GM18951 (cell line): ENCODE measurements around the gene FA2H.

Experiments
- POLR2A ChIP-seq: IDR thresholded peaks from 4 replicates; pipeline ENCODE4 v1.6.1; 2011; ENCODE audit warnings: mild to moderate bottlenecking; ENCODE audit not compliant: insufficient read length, insufficient read depth; ENCODE audit errors: extremely low read depth
- in situ Hi-C: fragments of 300-500 bp; cut with MboI; formaldehyde crosslinking; loops from one replicate; pipeline ENCODE4 v1.12.0; 2022; ENCODE audit warnings: low sequenced_read_pairs, mixed read lengths, inconsistent platforms; ENCODE audit not compliant: unreplicated experiment

FA2H gene

GRCh38 chr16:74734361-74735161 lies 40.1 kb downstream of the FA2H start:
- no peak for TF ChIP-seq POLR2A

GRCh38 chr16:74732707-74733350 lies 41.8 kb downstream of the FA2H start:
- no peak for TF ChIP-seq POLR2A
- in situ Hi-C loops = no loop called here

More at GRCh38 chr16:74734361-74735161, 40.1 kb downstream of the FA2H start:
- in situ Hi-C loops = no loop called here

GRCh38 chr16:74731853-74732477 lies 42.7 kb downstream of the FA2H start:
- in situ Hi-C loops = no loop called here

GRCh38 chr16:74729783-74730683 lies 44.6 kb downstream of the FA2H start:
- TF ChIP-seq POLR2A = no peak

More at GRCh38 chr16:74731853-74732477, 42.7 kb downstream of the FA2H start:
- TF ChIP-seq POLR2A = no peak

GRCh38 chr16:74727903-74728302 lies 46.7 kb downstream of the FA2H start:
- in situ Hi-C loops = no loop called here
- no peak for TF ChIP-seq POLR2A

More at GRCh38 chr16:74729783-74730683, 44.6 kb downstream of the FA2H start:
- in situ Hi-C loops = no loop called here

GRCh38 chr16:74726716-74727115 lies 47.9 kb downstream of the FA2H start:
- in situ Hi-C loops = no loop called here
- no peak for TF ChIP-seq POLR2A

GRCh38 chr16:74725651-74726455 lies 48.8 kb downstream of the FA2H start:
- no peak for TF ChIP-seq POLR2A
- in situ Hi-C loops = no loop called here

- in situ Hi-C loops = loop anchor here (25.0 kb wide), 1 partner anchor 387 kb away; the partner anchor contains the start of gene LDHD
- no peak for TF ChIP-seq POLR2A
Observed at GRCh38 chr16:74724820-74725549, 49.6 kb downstream of the FA2H start.

GRCh38 chr16:74723256-74723655 lies 51.4 kb downstream of the FA2H start:
- TF ChIP-seq POLR2A = no peak
- in situ Hi-C loops = loop anchor here (25.0 kb wide), 1 partner anchor 389 kb away; the partner anchor contains the start of gene LDHD

- in situ Hi-C loops = loop anchor here (25.0 kb wide), 1 partner anchor 390 kb away; the partner anchor contains the start of gene LDHD
Observed at GRCh38 chr16:74722156-74722555, 52.5 kb downstream of the FA2H start.

- TF ChIP-seq POLR2A = no peak
- in situ Hi-C loops = loop anchor here (25.0 kb wide), 1 partner anchor 391 kb away; the partner anchor contains the start of gene LDHD
Observed at GRCh38 chr16:74721716-74722115, 52.9 kb downstream of the FA2H start.
